ENCODE measurements around the gene PGAM4. TPM values are rescaled to one million over a fixed set of nuclear protein-coding genes. Genes with fewer than 3 reads are reported as not detected.

PGAM4 gene
- total RNA-seq = 1 to 10 TPM in 4 of 8 experiments, under 1 TPM in 2, not detected in 2; 0.43 to 1.8 (median 1.4) TPM

GRCh38 chrX:77969538-77969937 is at the start of gene PGAM4:
PGAM4 (minus strand) TSS chrX:77969638; CDS start chrX:77969638, 0 bp downstream.
- WGBS, 10 experiments = 80 to 100% (median 100%) methylated on average over 1 of the region's 13 CpGs; no CpG with 5 or more reads in 5 of the 10 experiments
- H3K4me1 ChIP-seq (replicated peaks in 1 of 2) = no peaks in the 10 kb centered on the region
- in situ Hi-C loops (cut with MboI; ENCODE audit: low pct_unique_long_range_greater_than_20kb in 2 of 9, low sequenced_read_pairs in 9 of 9, unreplicated experiment in 9 of 9) = no loop called here
- no peak for ATAC-seq (replicated peaks in 6 of 8)
- no peak within 1 kb of the TSS for H3K27ac ChIP-seq
- no peak within 1 kb of the TSS for H3K4me3 ChIP-seq

GRCh38 chrX:78011846-78012245 is 42.4 kb upstream of the PGAM4 start:
- WGBS, 10 experiments = 29 to 90% (median 80%) methylated on average over 1 of the region's 1 CpG; no CpG with 5 or more reads in 3 of the 10 experiments
- Histone ChIP-seq H3K4me1 (replicated peaks in 1 of 2) (no peaks in the 10 kb centered on the region), H3K27ac (no peak overlapping the region), H3K4me3 (no peak overlapping the region)
- in situ Hi-C loops (cut with MboI; ENCODE audit: low pct_unique_long_range_greater_than_20kb in 2 of 9, low sequenced_read_pairs in 9 of 9, unreplicated experiment in 9 of 9) = loop anchor here in 2 of 9 experiments (25.0 kb wide), 1 partner anchor 100 kb away; the partner anchor contains the start of gene ATP7A (in 2 of the 2)
- ATAC-seq (replicated peaks in 6 of 8) = no peak

- WGBS, 10 experiments = 30 to 100% (median 57%) methylated on average over 1 to 4 of the region's 4 CpGs; no CpG with 5 or more reads in 6 of the 10 experiments
- ATAC-seq (replicated peaks in 6 of 8) = no peak
- in situ Hi-C loops (cut with MboI; ENCODE audit: low pct_unique_long_range_greater_than_20kb in 2 of 9, low sequenced_read_pairs in 9 of 9, unreplicated experiment in 9 of 9) = no loop called here
- Histone ChIP-seq H3K4me1 (replicated peaks in 1 of 2) (no peaks in the 10 kb centered on the region), H3K27ac (no peak overlapping the region), H3K4me3 (no peak overlapping the region)
Measured at GRCh38 chrX:77979870-77980269, 10.4 kb upstream of the PGAM4 start.

GRCh38 chrX:77977518-77977917 is 8.1 kb upstream of the PGAM4 start:
- Histone ChIP-seq H3K4me3 (no peak overlapping the region), H3K27ac (no peak overlapping the region), H3K4me1 (replicated peaks in 1 of 2) (no peaks in the 10 kb centered on the region)
- in situ Hi-C loops (cut with MboI; ENCODE audit: low pct_unique_long_range_greater_than_20kb in 2 of 9, low sequenced_read_pairs in 9 of 9, unreplicated experiment in 9 of 9) = no loop called here
- peak in 1 of 8 experiments; percentile 24 for ATAC-seq (replicated peaks in 6 of 8)
- WGBS, 10 experiments = 50 to 100% (median 70%) methylated on average over 1 of the region's 1 CpG; no CpG with 5 or more reads in 6 of the 10 experiments

- in situ Hi-C loops (cut with MboI; ENCODE audit: low pct_unique_long_range_greater_than_20kb in 2 of 9, low sequenced_read_pairs in 9 of 9, unreplicated experiment in 9 of 9) = no loop called here
- H3K4me3 ChIP-seq = no peak overlapping the region
- H3K4me1 ChIP-seq (replicated peaks in 1 of 2) = no peaks in the 10 kb centered on the region
- ATAC-seq (replicated peaks in 6 of 8) = no peak
- no peak overlapping the region for H3K27ac ChIP-seq
Measured at GRCh38 chrX:77977095-77977494, 7.7 kb upstream of the PGAM4 start.

GRCh38 chrX:77975755-77976154 is 6.3 kb upstream of the PGAM4 start:
- WGBS, 10 experiments = 50 to 100% (median 73%) methylated on average over 1 to 2 of the region's 2 CpGs; no CpG with 5 or more reads in 7 of the 10 experiments

GRCh38 chrX:77967631-77968030 is 1.8 kb downstream of the PGAM4 start:
- H3K4me3 ChIP-seq = no peak overlapping the region
- no peaks in the 10 kb centered on the region for H3K4me1 ChIP-seq (replicated peaks in 1 of 2)
- H3K27ac ChIP-seq = no peak overlapping the region
- WGBS, 10 experiments = 50% methylated on average over 1 of the region's 1 CpG; no CpG with 5 or more reads in 8 of the 10 experiments
- no peak for ATAC-seq (replicated peaks in 6 of 8)
- in situ Hi-C loops (cut with MboI; ENCODE audit: low pct_unique_long_range_greater_than_20kb in 2 of 9, low sequenced_read_pairs in 9 of 9, unreplicated experiment in 9 of 9) = no loop called here

More at GRCh38 chrX:77975755-77976154, 6.3 kb upstream of the PGAM4 start:
- Histone ChIP-seq H3K4me1 (replicated peaks in 1 of 2) (no peaks in the 10 kb centered on the region), H3K4me3 (no peak overlapping the region), H3K27ac (no peak overlapping the region)
- ATAC-seq (replicated peaks in 6 of 8) = no peak
- in situ Hi-C loops (cut with MboI; ENCODE audit: low pct_unique_long_range_greater_than_20kb in 2 of 9, low sequenced_read_pairs in 9 of 9, unreplicated experiment in 9 of 9) = no loop called here

- no peak for ATAC-seq (replicated peaks in 6 of 8)
- 20 to 100% (median 100%) methylated on average over 1 to 3 of the region's 3 CpGs; no CpG with 5 or more reads in 2 of the 10 experiments for WGBS, 10 experiments
- H3K27ac ChIP-seq = no peak overlapping the region
- in situ Hi-C loops (cut with MboI; ENCODE audit: low pct_unique_long_range_greater_than_20kb in 2 of 9, low sequenced_read_pairs in 9 of 9, unreplicated experiment in 9 of 9) = no loop called here
- no peaks in the 10 kb centered on the region for H3K4me1 ChIP-seq (replicated peaks in 1 of 2)
- no peak overlapping the region for H3K4me3 ChIP-seq
Measured at GRCh38 chrX:77966361-77966760, 3.1 kb downstream of the PGAM4 start.

GRCh38 chrX:77962068-77962902 is 7.2 kb downstream of the PGAM4 start:
- 65 to 92% (median 71%) methylated on average over 2 to 10 of the region's 13 CpGs; no CpG with 5 or more reads in 7 of the 10 experiments for WGBS, 10 experiments
- H3K4me1 ChIP-seq (replicated peaks in 1 of 2) = no peaks in the 10 kb centered on the region
- H3K4me3 ChIP-seq = no peak overlapping the region
- in situ Hi-C loops (cut with MboI; ENCODE audit: low pct_unique_long_range_greater_than_20kb in 2 of 9, low sequenced_read_pairs in 9 of 9, unreplicated experiment in 9 of 9) = no loop called here
- ATAC-seq (replicated peaks in 6 of 8) = no peak
- H3K27ac ChIP-seq = no peak overlapping the region

- 40 to 100% (median 96%) methylated on average over 1 to 2 of the region's 2 CpGs; no CpG with 5 or more reads in 4 of the 10 experiments for WGBS, 10 experiments
- in situ Hi-C loops (cut with MboI; ENCODE audit: low pct_unique_long_range_greater_than_20kb in 2 of 9, low sequenced_read_pairs in 9 of 9, unreplicated experiment in 9 of 9) = no loop called here
- ATAC-seq (replicated peaks in 6 of 8) = no peak
Measured at GRCh38 chrX:77961063-77961462, 8.4 kb downstream of the PGAM4 start.

GRCh38 chrX:77960567-77960966 is 8.9 kb downstream of the PGAM4 start:
- Histone ChIP-seq H3K4me3 (no peak overlapping the region), H3K4me1 (replicated peaks in 1 of 2) (no peaks in the 10 kb centered on the region), H3K27ac (no peak overlapping the region)
- no peak for ATAC-seq (replicated peaks in 6 of 8)
- in situ Hi-C loops (cut with MboI; ENCODE audit: low pct_unique_long_range_greater_than_20kb in 2 of 9, low sequenced_read_pairs in 9 of 9, unreplicated experiment in 9 of 9) = no loop called here
- WGBS, 10 experiments = 0 to 50% (median 42%) methylated on average over 1 of the region's 1 CpG; no CpG with 5 or more reads in 6 of the 10 experiments

More at GRCh38 chrX:77961063-77961462, 8.4 kb downstream of the PGAM4 start:
- H3K27ac ChIP-seq = no peak overlapping the region
- no peaks in the 10 kb centered on the region for H3K4me1 ChIP-seq (replicated peaks in 1 of 2)
- no peak overlapping the region for H3K4me3 ChIP-seq

- no peaks in the 10 kb centered on the region for H3K4me1 ChIP-seq (replicated peaks in 1 of 2)
- no peak overlapping the region for H3K4me3 ChIP-seq
- ATAC-seq (replicated peaks in 6 of 8) = no peak
- in situ Hi-C loops (cut with MboI; ENCODE audit: low pct_unique_long_range_greater_than_20kb in 2 of 9, low sequenced_read_pairs in 9 of 9, unreplicated experiment in 9 of 9) = no loop called here
- H3K27ac ChIP-seq = no peak overlapping the region
- 40% methylated on average over 1 of the region's 1 CpG; no CpG with 5 or more reads in 9 of the 10 experiments for WGBS, 10 experiments
Measured at GRCh38 chrX:77953708-77954107, 15.7 kb downstream of the PGAM4 start.

- no peak overlapping the region for H3K4me3 ChIP-seq
- in situ Hi-C loops (cut with MboI; ENCODE audit: low pct_unique_long_range_greater_than_20kb in 2 of 9, low sequenced_read_pairs in 9 of 9, unreplicated experiment in 9 of 9) = no loop called here
- 14 to 100% (median 49%) methylated on average over 1 of the region's 1 CpG; no CpG with 5 or more reads in 6 of the 10 experiments for WGBS, 10 experiments
- H3K4me1 ChIP-seq (replicated peaks in 1 of 2) = no peaks in the 10 kb centered on the region
- no peak for ATAC-seq (replicated peaks in 6 of 8)
- no peak overlapping the region for H3K27ac ChIP-seq
Measured at GRCh38 chrX:77953302-77953701, 16.1 kb downstream of the PGAM4 start.

Measured in motor neuron (in vitro differentiated cells).